ENCODE measurements around the gene TMCO6.

DNA sequence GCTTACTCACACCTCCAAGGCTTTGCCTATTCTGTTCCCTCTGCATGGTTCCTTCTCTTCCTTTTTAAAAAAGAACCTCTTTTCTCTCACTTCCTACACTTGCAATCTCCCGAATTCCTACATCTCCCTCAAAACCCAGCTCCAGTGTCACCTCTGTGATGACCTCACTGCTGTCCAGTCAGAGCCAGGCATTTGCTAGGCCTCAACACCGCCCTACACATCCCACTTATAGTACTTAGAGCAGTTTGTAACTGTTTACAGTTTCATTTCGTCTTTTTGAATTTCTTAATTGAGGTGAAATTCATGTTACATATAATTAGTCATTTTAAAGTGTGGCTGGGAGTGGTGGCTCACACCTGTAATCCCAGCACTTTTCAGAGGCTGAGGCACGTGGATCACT, 37.1 kb upstream of the TMCO6 start:
- TF ChIP-seq RAD21 (IDR thresholded peaks at IDR 0.05; ENCODE audit: low read length), result no peak
- TF ChIP-seq, protein P1, sequence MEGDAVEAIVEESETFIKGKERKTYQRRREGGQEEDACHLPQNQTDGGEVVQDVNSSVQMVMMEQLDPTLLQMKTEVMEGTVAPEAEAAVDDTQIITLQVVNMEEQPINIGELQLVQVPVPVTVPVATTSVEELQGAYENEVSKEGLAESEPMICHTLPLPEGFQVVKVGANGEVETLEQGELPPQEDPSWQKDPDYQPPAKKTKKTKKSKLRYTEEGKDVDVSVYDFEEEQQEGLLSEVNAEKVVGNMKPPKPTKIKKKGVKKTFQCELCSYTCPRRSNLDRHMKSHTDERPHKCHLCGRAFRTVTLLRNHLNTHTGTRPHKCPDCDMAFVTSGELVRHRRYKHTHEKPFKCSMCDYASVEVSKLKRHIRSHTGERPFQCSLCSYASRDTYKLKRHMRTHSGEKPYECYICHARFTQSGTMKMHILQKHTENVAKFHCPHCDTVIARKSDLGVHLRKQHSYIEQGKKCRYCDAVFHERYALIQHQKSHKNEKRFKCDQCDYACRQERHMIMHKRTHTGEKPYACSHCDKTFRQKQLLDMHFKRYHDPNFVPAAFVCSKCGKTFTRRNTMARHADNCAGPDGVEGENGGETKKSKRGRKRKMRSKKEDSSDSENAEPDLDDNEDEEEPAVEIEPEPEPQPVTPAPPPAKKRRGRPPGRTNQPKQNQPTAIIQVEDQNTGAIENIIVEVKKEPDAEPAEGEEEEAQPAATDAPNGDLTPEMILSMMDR (conservative IDR thresholded peaks at IDR 0.05; ENCODE audit: low read depth, low read length), result no peak
- TF ChIP-seq POLR2A (IDR thresholded peaks at IDR 0.05; ENCODE audit: low read depth, low read length), result no peak

All from IMR-90 (cell line).